Activated CD4-positive, alpha-beta T cell treated with anti-CD3 and anti-CD28 coated beads, Interleukin-2, amount 10 ng/mL, durations not matched to agents 24 days and 14 days (primary cell): ENCODE data around the gene KCNIP1. TPM values are rescaled to one million over a fixed set of nuclear protein-coding genes. Genes with fewer than 3 reads are reported as not detected.
"Not testable (repeated sequence)": the region's sequence is repeated elsewhere in the genome, so short reads cannot be mapped to it uniquely, and the experiment has no call there.

Source experiments
- DNase-seq: peaks from one replicate; pipeline ENCODE4 v3.0.0; 2022
- H3K27ac Mint-ChIP-seq: one replicate; pipeline ENCODE4 v1.8.0; 2022; ENCODE audit warnings: mild to moderate bottlenecking, mixed read lengths
- H3K27me3 Mint-ChIP-seq: one replicate; pipeline ENCODE4 v1.8.0; 2022; ENCODE audit warnings: mixed read lengths
- H3K36me3 Mint-ChIP-seq: one replicate; pipeline ENCODE4 v1.8.0; 2022; ENCODE audit warnings: low read depth, mild to moderate bottlenecking, mixed read lengths
- H3K4me1 Mint-ChIP-seq: one replicate; pipeline ENCODE4 v1.8.0; 2021; ENCODE audit warnings: mixed read lengths
- H3K4me3 Mint-ChIP-seq: one replicate; pipeline ENCODE4 v1.8.0; 2022; ENCODE audit warnings: mild to moderate bottlenecking, moderate library complexity, mixed read lengths
- H3K9me3 Mint-ChIP-seq: one replicate; pipeline ENCODE4 v1.8.0; 2021; ENCODE audit warnings: mixed read lengths
- intact Hi-C: fragments of 100-400 bp; cut with micrococcal nuclease; formaldehyde crosslinking; loops from one replicate; pipeline ENCODE4 v1.15.1; 2023
- total RNA-seq: library from RNA; stranded (reverse); gene quantifications from 2 replicates; pipeline ENCODE4 v1.2.3, GENCODE V29; 2022

The KCNIP1 gene
- total RNA-seq, 1 donor from 2014 or later = not detected

GRCh38 chr5:170541146-170541769 lies 37.4 kb downstream of the KCNIP1 start:
- no peak overlapping the region for H3K4me3 Mint-ChIP-seq
- H3K27me3 Mint-ChIP-seq = peaks cover 14% of the 10 kb centered on the region

DNA sequence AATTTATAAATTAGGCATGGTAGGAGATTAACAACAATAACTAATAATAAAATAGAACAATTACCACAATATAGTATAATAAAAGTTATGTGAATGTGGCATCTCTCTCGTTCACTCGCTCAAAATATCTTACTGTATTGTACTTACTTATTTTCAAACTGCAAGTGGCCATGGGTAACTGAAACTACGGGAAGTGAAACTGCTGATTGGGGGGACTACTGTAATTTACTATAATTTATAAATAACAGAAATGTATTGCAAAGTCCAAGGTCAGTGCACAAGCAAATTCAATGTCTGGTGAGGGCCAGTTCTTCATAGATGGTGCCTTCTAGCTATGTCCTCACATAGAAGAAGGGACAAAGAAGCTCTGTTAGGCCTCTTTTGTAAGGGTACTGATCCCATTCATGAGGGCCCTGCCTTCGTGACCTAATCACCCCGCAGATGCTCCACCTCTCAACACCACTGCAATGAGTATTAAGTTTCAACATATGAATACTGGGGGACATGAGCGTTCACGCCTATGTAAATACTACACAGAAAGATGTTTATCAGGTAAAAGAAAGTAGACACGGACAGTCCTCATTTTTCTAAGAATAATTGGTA lies 39.0 kb downstream of the KCNIP1 start:
- no peaks in the 10 kb centered on the region for H3K36me3 Mint-ChIP-seq
- H3K27me3 Mint-ChIP-seq = peaks cover 18% of the 10 kb centered on the region
- no peak overlapping the region for H3K27ac Mint-ChIP-seq
- no peak overlapping the region for H3K4me3 Mint-ChIP-seq
- no peak for DNase-seq
- intact Hi-C loops = no loop called here
- H3K4me1 Mint-ChIP-seq = no peaks in the 10 kb centered on the region
- H3K9me3 Mint-ChIP-seq = peaks cover 10% of the 10 kb centered on the region

More at GRCh38 chr5:170541146-170541769, 37.4 kb downstream of the KCNIP1 start:
- intact Hi-C loops = no loop called here
- DNase-seq = no peak
- Mint-ChIP-seq H3K36me3 (no peaks in the 10 kb centered on the region), H3K27ac (no peak overlapping the region), H3K4me1 (no peaks in the 10 kb centered on the region), H3K9me3 (peaks cover 10% of the 10 kb centered on the region)

DNA sequence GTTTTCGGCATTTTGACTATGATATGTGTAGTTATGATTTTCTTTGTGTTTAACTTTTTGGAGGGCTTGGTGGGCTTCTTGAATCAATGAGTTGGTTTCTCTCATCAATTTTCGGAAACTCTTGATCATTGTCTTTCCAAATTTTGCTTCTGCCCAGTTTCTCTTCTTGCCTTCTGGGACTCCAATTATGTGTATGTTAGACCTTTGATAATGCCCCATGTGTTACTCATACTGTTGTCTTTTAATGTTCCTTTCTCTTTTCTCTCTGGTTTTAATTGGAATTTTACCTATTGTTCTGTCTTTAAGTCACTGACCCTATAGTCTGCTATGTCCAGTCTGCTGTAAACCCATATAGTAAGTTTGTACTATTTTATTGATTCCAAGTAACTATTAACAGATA lies 41.5 kb downstream of the KCNIP1 start:
- no peaks in the 10 kb centered on the region for H3K36me3 Mint-ChIP-seq
- intact Hi-C loops = no loop called here
- H3K4me1 Mint-ChIP-seq = no peaks in the 10 kb centered on the region
- H3K4me3 Mint-ChIP-seq = no peak overlapping the region
- peaks cover 10% of the 10 kb centered on the region for H3K9me3 Mint-ChIP-seq
- DNase-seq = no peak
- H3K27ac Mint-ChIP-seq = no peak overlapping the region
- peaks cover 14% of the 10 kb centered on the region for H3K27me3 Mint-ChIP-seq

DNA sequence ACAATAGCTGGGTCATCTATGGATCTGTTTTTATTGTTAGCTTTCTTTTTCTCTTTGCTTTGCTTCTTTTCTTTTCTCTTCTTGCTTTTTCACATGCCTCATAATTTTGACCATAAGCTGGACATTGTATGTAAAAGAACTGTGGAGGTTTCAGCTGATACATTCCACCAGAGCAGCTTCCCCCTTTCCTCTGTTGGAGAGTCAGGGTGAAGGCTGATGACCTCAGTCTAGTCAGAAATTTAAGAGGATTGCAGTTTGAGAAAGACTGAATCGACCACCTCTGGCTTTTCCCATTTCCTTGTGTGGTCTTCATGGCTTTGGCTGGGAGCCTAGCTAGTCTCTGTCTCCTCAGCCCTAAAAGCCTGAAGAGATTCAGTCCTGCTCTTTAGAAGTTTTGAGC lies 42.0 kb downstream of the KCNIP1 start:
- intact Hi-C loops = no loop called here
- Mint-ChIP-seq H3K27ac (no peak overlapping the region), H3K4me3 (no peak overlapping the region), H3K4me1 (no peaks in the 10 kb centered on the region), H3K27me3 (peaks cover 14% of the 10 kb centered on the region), H3K36me3 (no peaks in the 10 kb centered on the region), H3K9me3 (peaks cover 10% of the 10 kb centered on the region)
- DNase-seq = no peak

GRCh38 chr5:170546282-170546681 lies 42.5 kb downstream of the KCNIP1 start:
- Mint-ChIP-seq H3K27me3 (peaks cover 14% of the 10 kb centered on the region), H3K4me3 (no peak overlapping the region), H3K4me1 (no peaks in the 10 kb centered on the region), H3K27ac (no peak overlapping the region), H3K36me3 (no peaks in the 10 kb centered on the region), H3K9me3 (peaks cover 10% of the 10 kb centered on the region)
- intact Hi-C loops = no loop called here
- DNase-seq = no peak

GRCh38 chr5:170550382-170550781 lies 46.6 kb downstream of the KCNIP1 start:
- H3K4me1 Mint-ChIP-seq = not testable (repeated sequence)

GRCh38 chr5:170551076-170551475 lies 47.3 kb downstream of the KCNIP1 start:
- no peaks in the 10 kb centered on the region for H3K4me1 Mint-ChIP-seq
- H3K27ac Mint-ChIP-seq = no peak overlapping the region
- H3K36me3 Mint-ChIP-seq = no peaks in the 10 kb centered on the region
- H3K4me3 Mint-ChIP-seq = no peak overlapping the region
- intact Hi-C loops = no loop called here
- no peaks in the 10 kb centered on the region for H3K9me3 Mint-ChIP-seq
- peaks cover 15% of the 10 kb centered on the region for H3K27me3 Mint-ChIP-seq
- no peak for DNase-seq

More at GRCh38 chr5:170550382-170550781, 46.6 kb downstream of the KCNIP1 start:
- peaks cover 17% of the 10 kb centered on the region for H3K27me3 Mint-ChIP-seq
- intact Hi-C loops, H3K27ac Mint-ChIP-seq, DNase-seq, H3K4me3 Mint-ChIP-seq, H3K36me3 Mint-ChIP-seq, H3K9me3 Mint-ChIP-seq: not testable (repeated sequence)

- Mint-ChIP-seq H3K27ac (no peak overlapping the region), H3K4me3 (no peak overlapping the region), H3K27me3 (peaks cover 15% of the 10 kb centered on the region), H3K4me1 (no peaks in the 10 kb centered on the region), H3K36me3 (no peaks in the 10 kb centered on the region), H3K9me3 (no peaks in the 10 kb centered on the region)
- intact Hi-C loops = no loop called here
- DNase-seq = no peak
Measured at GRCh38 chr5:170551622-170552021, 47.8 kb downstream of the KCNIP1 start.

- H3K4me3 Mint-ChIP-seq = no peak overlapping the region
- intact Hi-C loops = no loop called here
- no peak overlapping the region for H3K27ac Mint-ChIP-seq
- H3K9me3 Mint-ChIP-seq = no peaks in the 10 kb centered on the region
- no peaks in the 10 kb centered on the region for H3K36me3 Mint-ChIP-seq
- H3K4me1 Mint-ChIP-seq = no peaks in the 10 kb centered on the region
- no peak for DNase-seq
- H3K27me3 Mint-ChIP-seq = peaks cover 15% of the 10 kb centered on the region
Measured at GRCh38 chr5:170552621-170553115, 48.8 kb downstream of the KCNIP1 start.

DNA sequence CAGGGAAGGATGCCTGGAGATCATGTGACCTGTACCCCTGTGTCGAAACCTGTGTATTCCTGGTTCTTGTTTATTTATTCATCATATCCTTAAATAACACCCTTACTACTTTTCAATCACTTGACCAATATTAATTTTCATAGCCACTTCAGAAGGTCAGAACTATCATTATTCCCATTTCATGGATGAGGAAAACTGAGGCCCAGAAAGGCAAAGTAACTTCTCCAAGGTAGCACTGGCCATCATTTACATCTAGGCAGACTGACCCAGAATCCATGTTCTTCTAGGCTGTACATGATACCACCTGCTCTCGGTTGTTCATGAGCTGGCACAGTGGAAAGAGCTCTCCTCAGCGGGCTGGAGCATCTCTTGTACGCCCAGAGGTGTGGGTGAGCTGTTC lies 49.4 kb downstream of the KCNIP1 start:
- Mint-ChIP-seq H3K4me1 (no peaks in the 10 kb centered on the region), H3K4me3 (no peak overlapping the region), H3K27ac (no peak overlapping the region), H3K36me3 (no peaks in the 10 kb centered on the region), H3K9me3 (no peaks in the 10 kb centered on the region), H3K27me3 (peaks cover 12% of the 10 kb centered on the region)
- no peak for DNase-seq
- intact Hi-C loops = no loop called here

DNA sequence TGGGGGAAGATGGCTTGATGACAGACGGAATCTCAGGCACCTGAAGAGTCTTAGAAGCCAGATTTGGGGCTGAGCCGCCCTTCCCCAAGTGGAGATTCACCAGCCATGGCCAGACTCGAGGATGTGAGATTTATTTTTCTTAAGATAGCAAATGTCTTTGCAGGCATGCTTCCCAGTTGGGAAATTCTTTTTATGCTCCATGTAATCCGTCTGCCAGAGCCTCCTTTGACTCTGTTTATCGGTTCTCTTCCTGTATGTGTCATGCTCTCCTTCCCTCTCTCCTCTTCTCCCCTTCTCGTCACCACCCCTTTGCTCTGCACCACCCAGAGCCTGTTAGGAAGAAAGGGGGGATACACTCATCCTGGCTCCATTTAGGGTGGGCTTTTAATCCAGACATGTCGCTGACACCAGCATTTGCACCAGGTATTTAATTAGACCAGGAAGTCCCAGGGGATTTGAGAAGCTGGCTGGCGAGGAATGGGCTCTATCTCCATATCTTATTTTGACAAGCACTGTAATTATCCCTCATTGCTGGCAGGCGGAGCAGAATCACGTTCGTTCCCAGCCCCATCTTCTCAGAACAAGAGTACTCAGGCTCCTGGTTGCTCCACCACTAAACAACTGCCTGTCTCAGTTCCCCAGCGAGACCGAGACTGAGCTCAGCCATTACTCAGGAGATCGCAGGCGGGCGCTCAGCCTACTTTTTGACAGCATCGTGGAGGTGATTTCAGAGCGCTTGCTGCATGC lies 50.9 kb downstream of the KCNIP1 start:
- no peak overlapping the region for H3K4me3 Mint-ChIP-seq
- no peak for DNase-seq
- H3K27ac Mint-ChIP-seq = no peak overlapping the region
- no peaks in the 10 kb centered on the region for H3K4me1 Mint-ChIP-seq
- H3K27me3 Mint-ChIP-seq = peaks cover 20% of the 10 kb centered on the region
- no peaks in the 10 kb centered on the region for H3K36me3 Mint-ChIP-seq
- H3K9me3 Mint-ChIP-seq = no peaks in the 10 kb centered on the region
- intact Hi-C loops = no loop called here

DNA sequence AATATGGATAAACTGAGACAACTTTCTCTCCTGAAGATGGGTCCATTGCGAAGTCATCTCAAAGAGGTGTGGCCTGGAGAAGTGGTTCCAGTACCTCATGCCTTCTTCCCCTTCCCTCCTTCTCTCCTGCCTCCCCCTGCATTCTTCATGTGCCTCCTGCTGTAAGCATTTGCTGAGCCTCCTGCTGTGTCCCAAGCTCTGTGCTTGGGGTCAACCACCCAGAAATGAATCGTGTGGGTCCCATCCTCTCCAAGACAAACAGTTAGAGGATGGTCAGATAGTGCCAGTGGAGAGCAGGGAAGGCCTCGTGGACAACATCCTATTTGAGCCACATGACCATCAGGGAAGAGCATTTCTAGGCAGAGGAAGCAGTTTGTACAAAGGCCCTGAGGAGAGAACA lies 53.5 kb downstream of the KCNIP1 start:
- Mint-ChIP-seq H3K27ac (no peak overlapping the region), H3K4me3 (no peak overlapping the region), H3K27me3 (peaks cover 31% of the 10 kb centered on the region), H3K9me3 (no peaks in the 10 kb centered on the region), H3K4me1 (no peaks in the 10 kb centered on the region), H3K36me3 (no peaks in the 10 kb centered on the region)
- intact Hi-C loops = no loop called here
- DNase-seq = no peak

DNA sequence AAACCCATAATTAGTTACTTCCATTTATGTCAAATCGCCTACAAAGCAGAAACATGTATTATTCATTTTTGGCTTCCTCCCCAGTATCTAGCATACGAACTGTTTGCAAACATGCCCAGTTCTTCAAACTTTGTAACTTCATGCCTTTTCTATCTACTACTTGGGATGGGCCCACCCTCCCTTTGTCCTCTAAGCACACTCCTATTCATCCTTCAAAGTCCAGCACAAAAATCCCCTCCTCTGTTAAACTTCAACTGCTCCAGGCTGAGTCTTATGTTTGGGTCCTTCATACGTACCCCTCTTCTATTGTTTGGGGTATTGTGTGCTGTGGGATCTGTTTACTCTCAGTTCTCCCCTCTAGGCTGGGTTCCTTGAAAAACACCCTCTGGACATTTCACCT lies 55.5 kb downstream of the KCNIP1 start:
- DNase-seq = no peak
- no peaks in the 10 kb centered on the region for H3K36me3 Mint-ChIP-seq
- no peak overlapping the region for H3K27ac Mint-ChIP-seq
- no peaks in the 10 kb centered on the region for H3K9me3 Mint-ChIP-seq
- H3K4me1 Mint-ChIP-seq = no peaks in the 10 kb centered on the region
- H3K27me3 Mint-ChIP-seq = peaks cover 29% of the 10 kb centered on the region
- intact Hi-C loops = no loop called here
- no peak overlapping the region for H3K4me3 Mint-ChIP-seq

- no peak overlapping the region for H3K4me3 Mint-ChIP-seq
- no peaks in the 10 kb centered on the region for H3K4me1 Mint-ChIP-seq
- H3K27ac Mint-ChIP-seq = no peak overlapping the region
- intact Hi-C loops = no loop called here
- no peaks in the 10 kb centered on the region for H3K9me3 Mint-ChIP-seq
- no peaks in the 10 kb centered on the region for H3K36me3 Mint-ChIP-seq
- peaks cover 36% of the 10 kb centered on the region for H3K27me3 Mint-ChIP-seq
- DNase-seq = no peak
Measured at GRCh38 chr5:170560938-170561337, 57.1 kb downstream of the KCNIP1 start.
